MM.1S (cell line): ENCODE results near the gene TRIM66.

Source experiments
- CTCF ChIP-seq: fragments of 300-600 bp; sonication (generic); IDR thresholded peaks from 2 replicates; pipeline ENCODE4 v1.5.1; 2016; ENCODE audit warnings: antibody characterized with exemption, low read length, mixed read lengths
- EZH2 ChIP-seq: fragments of 300-600 bp; sonication (generic); optimal IDR thresholded peaks from 2 replicates; pipeline ENCODE3; 2017; ENCODE audit warnings: low read depth, mild to moderate bottlenecking, antibody characterized with exemption, low read length, mixed read lengths

GRCh38 chr11:8617063-8617462, 65.4 kb downstream of the TRIM66 start:
- TF ChIP-seq CTCF (no peak), EZH2 (no peak)
